WTC11 (cell line): ENCODE data around the gene COBL. TPM values are rescaled to one million over a fixed set of nuclear protein-coding genes. Genes with fewer than 3 reads are reported as not detected.

Source experiments
- ATAC-seq: fragments of 200-7000 bp; cut with Tn5 transposase; 2 replicates; pipeline ENCODE4 v1.10.0; 2021; ENCODE audit warnings: mild to moderate bottlenecking, moderate library complexity
- CTCF ChIA-PET: fragments of 300-600 bp; sonication (Branson Sonifier 250); formaldehyde crosslinking; loops from one replicate; lab custom pipeline; 2021; ENCODE audit warnings: antibody characterized with exemption; lab: Charles Lee
- POLR2A ChIA-PET: fragments of 350-600 bp; sonication (Branson Sonifier 250); formaldehyde crosslinking; loops from one replicate; lab custom pipeline; 2021; ENCODE audit warnings: antibody characterized with exemption; lab: Charles Lee
- DNase-seq: peaks from one replicate; pipeline ENCODE4 v3.0.0; 2021; ENCODE audit warnings: low spot score
- H3K27ac Mint-ChIP-seq: 2 replicates; pipeline ENCODE4 v1.8.0; 2021; ENCODE audit warnings: mixed read lengths
- H3K27me3 Mint-ChIP-seq: 2 replicates; pipeline ENCODE4 v1.8.0; 2021; ENCODE audit warnings: low read depth, mild to moderate bottlenecking, moderate library complexity, mixed read lengths
- H3K36me3 Mint-ChIP-seq: 2 replicates; pipeline ENCODE4 v1.8.0; 2021; ENCODE audit warnings: mixed read lengths
- H3K4me1 Mint-ChIP-seq: 2 replicates; pipeline ENCODE4 v1.8.0; 2022; ENCODE audit warnings: mixed read lengths
- H3K4me3 Mint-ChIP-seq: 2 replicates; pipeline ENCODE4 v1.8.0; 2021; ENCODE audit warnings: mild to moderate bottlenecking, moderate library complexity, mixed read lengths
- H3K9me3 Mint-ChIP-seq: 2 replicates; pipeline ENCODE4 v1.8.0; 2021; ENCODE audit warnings: mixed read lengths
- ESRRA ChIP-seq: sonication (generic); formaldehyde crosslinking; IDR thresholded peaks from 2 replicates; pipeline ENCODE4 v1.8.1; 2022; ENCODE audit warnings: mild to moderate bottlenecking, missing genetic modification reagents, borderline replicate concordance
- FOXK1 ChIP-seq: sonication (generic); formaldehyde crosslinking; IDR thresholded peaks from 2 replicates; pipeline ENCODE4 v1.8.0; 2022; ENCODE audit warnings: mild to moderate bottlenecking, moderate library complexity, missing genetic modification reagents
- MYBL2 ChIP-seq: sonication (generic); formaldehyde crosslinking; IDR thresholded peaks from 2 replicates; pipeline ENCODE4 v1.8.1; 2023; ENCODE audit warnings: mild to moderate bottlenecking, moderate library complexity, missing genetic modification reagents
- NFATC4 ChIP-seq: fragments of 250-450 bp; sonication (Bioruptor Pico); IDR thresholded peaks from 2 replicates; pipeline ENCODE4 v1.9.0; 2021; ENCODE audit warnings: mild to moderate bottlenecking
- NFE2L1 ChIP-seq: sonication (generic); formaldehyde crosslinking; IDR thresholded peaks from 2 replicates; pipeline ENCODE4 v1.8.1; 2023; ENCODE audit warnings: missing genetic modification reagents
- NFYB ChIP-seq: sonication (generic); formaldehyde crosslinking; conservative IDR thresholded peaks from 2 replicates; pipeline ENCODE4 v1.8.0; 2022; ENCODE audit warnings: low read depth, missing genetic modification reagents
- RELA ChIP-seq: sonication (generic); formaldehyde crosslinking; IDR thresholded peaks from 2 replicates; pipeline ENCODE4 v1.8.1; 2022; ENCODE audit warnings: missing genetic modification reagents, mild to moderate bottlenecking, borderline replicate concordance
- SP1 ChIP-seq: sonication (generic); formaldehyde crosslinking; conservative IDR thresholded peaks from 2 replicates; pipeline ENCODE4 v1.8.1; 2022; ENCODE audit warnings: missing genetic modification reagents
- ZNF219 ChIP-seq: sonication (generic); formaldehyde crosslinking; IDR thresholded peaks from 2 replicates; pipeline ENCODE4 v1.8.0; 2023; ENCODE audit warnings: missing genetic modification reagents, mild to moderate bottlenecking, borderline replicate concordance
- ZNF317 ChIP-seq: sonication (generic); formaldehyde crosslinking; IDR thresholded peaks from 2 replicates; pipeline ENCODE4 v1.8.1; 2023; ENCODE audit warnings: low read depth, mild to moderate bottlenecking, moderate library complexity, missing genetic modification reagents, borderline replicate concordance
- total RNA-seq: library from RNA; stranded (reverse); gene quantifications from 3 replicates; pipeline ENCODE4 v1.2.3, GENCODE V29; 2021
- TF ChIP-seq, protein P1 (sequence below): fragments of 250-450 bp; sonication (Bioruptor Pico); IDR thresholded peaks from 2 replicates; pipeline ENCODE4 v1.8.0; 2021; ENCODE audit warnings: mild to moderate bottlenecking
- TF ChIP-seq, protein P2 (sequence below): sonication (generic); formaldehyde crosslinking; IDR thresholded peaks from 2 replicates; pipeline ENCODE4 v1.8.1; 2023; ENCODE audit warnings: mild to moderate bottlenecking, missing genetic modification reagents, borderline replicate concordance
- TF ChIP-seq, protein P3 (sequence below): sonication (generic); formaldehyde crosslinking; IDR thresholded peaks from 2 replicates; pipeline ENCODE4 v1.8.1; 2022; ENCODE audit warnings: low read depth, missing genetic modification reagents, borderline replicate concordance
- TF ChIP-seq, protein P4 (sequence below): fragments of 200-600 bp; IDR thresholded peaks from 2 replicates; pipeline ENCODE4 v1.8.0; 2022; ENCODE audit warnings: antibody characterized with exemption
- TF ChIP-seq, protein P5 (sequence below): sonication (generic); formaldehyde crosslinking; IDR thresholded peaks from 2 replicates; pipeline ENCODE4 v1.8.1; 2022; ENCODE audit warnings: mild to moderate bottlenecking, moderate library complexity, missing genetic modification reagents
- TF ChIP-seq, protein P6 (sequence below): sonication (generic); formaldehyde crosslinking; IDR thresholded peaks from 2 replicates; pipeline ENCODE4 v1.8.0; 2023; ENCODE audit warnings: missing genetic modification reagents, mild to moderate bottlenecking, borderline replicate concordance

The COBL gene
- total RNA-seq, 1 experiment from 2014 or later = 36.5 TPM

DNA sequence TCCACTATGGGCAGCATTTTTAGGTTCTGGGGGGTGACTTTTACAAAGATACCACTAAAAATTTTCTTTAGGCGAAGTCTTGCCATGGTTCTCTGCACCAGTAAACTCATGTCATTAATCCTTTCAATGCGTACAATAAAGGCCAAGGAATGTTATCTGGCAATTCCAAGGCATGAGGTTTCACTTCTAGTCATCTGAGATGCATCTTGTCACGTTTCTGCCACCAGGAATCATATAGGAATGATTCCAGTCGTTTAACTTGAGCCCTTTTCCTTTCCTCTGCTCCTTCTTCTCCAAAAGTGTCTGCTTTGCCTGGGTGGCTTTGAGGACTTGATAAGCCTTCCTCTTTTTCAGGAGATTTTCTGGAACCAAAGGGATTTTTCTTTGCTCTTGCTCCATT is 56.8 kb downstream of the COBL start:
- Mint-ChIP-seq H3K36me3 (no peaks in the 10 kb centered on the region), H3K9me3 (no peaks in the 10 kb centered on the region), H3K27ac (no peak overlapping the region), H3K27me3 (no peaks in the 10 kb centered on the region), H3K4me1 (peaks cover 39% of the 10 kb centered on the region), H3K4me3 (no peak overlapping the region)
- ChIA-PET POLR2A (no interaction called here), CTCF (no interaction called here)
- ATAC-seq (no peak), DNase-seq (no peak)
- no peak for TF ChIP-seq ESRRA
- TF ChIP-seq, protein P1, sequence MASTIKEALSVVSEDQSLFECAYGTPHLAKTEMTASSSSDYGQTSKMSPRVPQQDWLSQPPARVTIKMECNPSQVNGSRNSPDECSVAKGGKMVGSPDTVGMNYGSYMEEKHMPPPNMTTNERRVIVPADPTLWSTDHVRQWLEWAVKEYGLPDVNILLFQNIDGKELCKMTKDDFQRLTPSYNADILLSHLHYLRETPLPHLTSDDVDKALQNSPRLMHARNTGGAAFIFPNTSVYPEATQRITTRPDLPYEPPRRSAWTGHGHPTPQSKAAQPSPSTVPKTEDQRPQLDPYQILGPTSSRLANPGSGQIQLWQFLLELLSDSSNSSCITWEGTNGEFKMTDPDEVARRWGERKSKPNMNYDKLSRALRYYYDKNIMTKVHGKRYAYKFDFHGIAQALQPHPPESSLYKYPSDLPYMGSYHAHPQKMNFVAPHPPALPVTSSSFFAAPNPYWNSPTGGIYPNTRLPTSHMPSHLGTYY = no peak
- TF ChIP-seq RELA = no peak

DNA sequence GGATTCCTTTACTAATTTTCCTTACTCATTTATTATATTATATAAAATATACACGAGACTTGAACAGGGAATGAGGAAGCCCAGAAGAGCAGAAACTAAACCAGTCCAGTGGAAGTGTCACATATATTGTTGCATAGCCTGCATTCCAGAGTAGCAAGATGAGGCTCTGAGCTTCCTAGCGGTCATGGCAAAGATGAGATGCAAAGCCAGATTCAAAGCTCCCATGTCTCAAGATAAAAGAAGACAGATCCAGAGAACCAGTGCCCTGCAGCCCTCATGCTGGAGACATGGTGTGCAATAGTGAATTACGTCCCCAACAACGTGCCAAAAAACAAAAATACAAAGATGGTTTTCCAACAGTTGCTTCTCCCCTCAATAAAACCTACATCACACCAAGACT is 59.7 kb downstream of the COBL start:
- TF ChIP-seq NFYB (no peak), ZNF317 (CRISPR knock-in tag) (no peak), NFE2L1 (CRISPR knock-in tag) (no peak), ESRRA (no peak), SP1 (CRISPR knock-in tag) (no peak), NFATC4 (no peak), FOXK1 (no peak), MYBL2 (no peak), ZNF219 (CRISPR knock-in tag) (no peak)
- TF ChIP-seq, protein P2, sequence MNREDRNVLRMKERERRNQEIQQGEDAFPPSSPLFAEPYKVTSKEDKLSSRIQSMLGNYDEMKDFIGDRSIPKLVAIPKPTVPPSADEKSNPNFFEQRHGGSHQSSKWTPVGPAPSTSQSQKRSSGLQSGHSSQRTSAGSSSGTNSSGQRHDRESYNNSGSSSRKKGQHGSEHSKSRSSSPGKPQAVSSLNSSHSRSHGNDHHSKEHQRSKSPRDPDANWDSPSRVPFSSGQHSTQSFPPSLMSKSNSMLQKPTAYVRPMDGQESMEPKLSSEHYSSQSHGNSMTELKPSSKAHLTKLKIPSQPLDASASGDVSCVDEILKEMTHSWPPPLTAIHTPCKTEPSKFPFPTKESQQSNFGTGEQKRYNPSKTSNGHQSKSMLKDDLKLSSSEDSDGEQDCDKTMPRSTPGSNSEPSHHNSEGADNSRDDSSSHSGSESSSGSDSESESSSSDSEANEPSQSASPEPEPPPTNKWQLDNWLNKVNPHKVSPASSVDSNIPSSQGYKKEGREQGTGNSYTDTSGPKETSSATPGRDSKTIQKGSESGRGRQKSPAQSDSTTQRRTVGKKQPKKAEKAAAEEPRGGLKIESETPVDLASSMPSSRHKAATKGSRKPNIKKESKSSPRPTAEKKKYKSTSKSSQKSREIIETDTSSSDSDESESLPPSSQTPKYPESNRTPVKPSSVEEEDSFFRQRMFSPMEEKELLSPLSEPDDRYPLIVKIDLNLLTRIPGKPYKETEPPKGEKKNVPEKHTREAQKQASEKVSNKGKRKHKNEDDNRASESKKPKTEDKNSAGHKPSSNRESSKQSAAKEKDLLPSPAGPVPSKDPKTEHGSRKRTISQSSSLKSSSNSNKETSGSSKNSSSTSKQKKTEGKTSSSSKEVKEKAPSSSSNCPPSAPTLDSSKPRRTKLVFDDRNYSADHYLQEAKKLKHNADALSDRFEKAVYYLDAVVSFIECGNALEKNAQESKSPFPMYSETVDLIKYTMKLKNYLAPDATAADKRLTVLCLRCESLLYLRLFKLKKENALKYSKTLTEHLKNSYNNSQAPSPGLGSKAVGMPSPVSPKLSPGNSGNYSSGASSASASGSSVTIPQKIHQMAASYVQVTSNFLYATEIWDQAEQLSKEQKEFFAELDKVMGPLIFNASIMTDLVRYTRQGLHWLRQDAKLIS (CRISPR knock-in tag) = no peak
- TF ChIP-seq, protein P3, sequence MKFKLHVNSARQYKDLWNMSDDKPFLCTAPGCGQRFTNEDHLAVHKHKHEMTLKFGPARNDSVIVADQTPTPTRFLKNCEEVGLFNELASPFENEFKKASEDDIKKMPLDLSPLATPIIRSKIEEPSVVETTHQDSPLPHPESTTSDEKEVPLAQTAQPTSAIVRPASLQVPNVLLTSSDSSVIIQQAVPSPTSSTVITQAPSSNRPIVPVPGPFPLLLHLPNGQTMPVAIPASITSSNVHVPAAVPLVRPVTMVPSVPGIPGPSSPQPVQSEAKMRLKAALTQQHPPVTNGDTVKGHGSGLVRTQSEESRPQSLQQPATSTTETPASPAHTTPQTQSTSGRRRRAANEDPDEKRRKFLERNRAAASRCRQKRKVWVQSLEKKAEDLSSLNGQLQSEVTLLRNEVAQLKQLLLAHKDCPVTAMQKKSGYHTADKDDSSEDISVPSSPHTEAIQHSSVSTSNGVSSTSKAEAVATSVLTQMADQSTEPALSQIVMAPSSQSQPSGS = no peak
- TF ChIP-seq, protein P4, sequence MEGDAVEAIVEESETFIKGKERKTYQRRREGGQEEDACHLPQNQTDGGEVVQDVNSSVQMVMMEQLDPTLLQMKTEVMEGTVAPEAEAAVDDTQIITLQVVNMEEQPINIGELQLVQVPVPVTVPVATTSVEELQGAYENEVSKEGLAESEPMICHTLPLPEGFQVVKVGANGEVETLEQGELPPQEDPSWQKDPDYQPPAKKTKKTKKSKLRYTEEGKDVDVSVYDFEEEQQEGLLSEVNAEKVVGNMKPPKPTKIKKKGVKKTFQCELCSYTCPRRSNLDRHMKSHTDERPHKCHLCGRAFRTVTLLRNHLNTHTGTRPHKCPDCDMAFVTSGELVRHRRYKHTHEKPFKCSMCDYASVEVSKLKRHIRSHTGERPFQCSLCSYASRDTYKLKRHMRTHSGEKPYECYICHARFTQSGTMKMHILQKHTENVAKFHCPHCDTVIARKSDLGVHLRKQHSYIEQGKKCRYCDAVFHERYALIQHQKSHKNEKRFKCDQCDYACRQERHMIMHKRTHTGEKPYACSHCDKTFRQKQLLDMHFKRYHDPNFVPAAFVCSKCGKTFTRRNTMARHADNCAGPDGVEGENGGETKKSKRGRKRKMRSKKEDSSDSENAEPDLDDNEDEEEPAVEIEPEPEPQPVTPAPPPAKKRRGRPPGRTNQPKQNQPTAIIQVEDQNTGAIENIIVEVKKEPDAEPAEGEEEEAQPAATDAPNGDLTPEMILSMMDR = no peak
- TF ChIP-seq, protein P5, sequence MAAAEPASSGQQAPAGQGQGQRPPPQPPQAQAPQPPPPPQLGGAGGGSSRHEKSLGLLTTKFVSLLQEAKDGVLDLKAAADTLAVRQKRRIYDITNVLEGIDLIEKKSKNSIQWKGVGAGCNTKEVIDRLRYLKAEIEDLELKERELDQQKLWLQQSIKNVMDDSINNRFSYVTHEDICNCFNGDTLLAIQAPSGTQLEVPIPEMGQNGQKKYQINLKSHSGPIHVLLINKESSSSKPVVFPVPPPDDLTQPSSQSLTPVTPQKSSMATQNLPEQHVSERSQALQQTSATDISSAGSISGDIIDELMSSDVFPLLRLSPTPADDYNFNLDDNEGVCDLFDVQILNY (CRISPR knock-in tag) = no peak
- TF ChIP-seq, protein P6, sequence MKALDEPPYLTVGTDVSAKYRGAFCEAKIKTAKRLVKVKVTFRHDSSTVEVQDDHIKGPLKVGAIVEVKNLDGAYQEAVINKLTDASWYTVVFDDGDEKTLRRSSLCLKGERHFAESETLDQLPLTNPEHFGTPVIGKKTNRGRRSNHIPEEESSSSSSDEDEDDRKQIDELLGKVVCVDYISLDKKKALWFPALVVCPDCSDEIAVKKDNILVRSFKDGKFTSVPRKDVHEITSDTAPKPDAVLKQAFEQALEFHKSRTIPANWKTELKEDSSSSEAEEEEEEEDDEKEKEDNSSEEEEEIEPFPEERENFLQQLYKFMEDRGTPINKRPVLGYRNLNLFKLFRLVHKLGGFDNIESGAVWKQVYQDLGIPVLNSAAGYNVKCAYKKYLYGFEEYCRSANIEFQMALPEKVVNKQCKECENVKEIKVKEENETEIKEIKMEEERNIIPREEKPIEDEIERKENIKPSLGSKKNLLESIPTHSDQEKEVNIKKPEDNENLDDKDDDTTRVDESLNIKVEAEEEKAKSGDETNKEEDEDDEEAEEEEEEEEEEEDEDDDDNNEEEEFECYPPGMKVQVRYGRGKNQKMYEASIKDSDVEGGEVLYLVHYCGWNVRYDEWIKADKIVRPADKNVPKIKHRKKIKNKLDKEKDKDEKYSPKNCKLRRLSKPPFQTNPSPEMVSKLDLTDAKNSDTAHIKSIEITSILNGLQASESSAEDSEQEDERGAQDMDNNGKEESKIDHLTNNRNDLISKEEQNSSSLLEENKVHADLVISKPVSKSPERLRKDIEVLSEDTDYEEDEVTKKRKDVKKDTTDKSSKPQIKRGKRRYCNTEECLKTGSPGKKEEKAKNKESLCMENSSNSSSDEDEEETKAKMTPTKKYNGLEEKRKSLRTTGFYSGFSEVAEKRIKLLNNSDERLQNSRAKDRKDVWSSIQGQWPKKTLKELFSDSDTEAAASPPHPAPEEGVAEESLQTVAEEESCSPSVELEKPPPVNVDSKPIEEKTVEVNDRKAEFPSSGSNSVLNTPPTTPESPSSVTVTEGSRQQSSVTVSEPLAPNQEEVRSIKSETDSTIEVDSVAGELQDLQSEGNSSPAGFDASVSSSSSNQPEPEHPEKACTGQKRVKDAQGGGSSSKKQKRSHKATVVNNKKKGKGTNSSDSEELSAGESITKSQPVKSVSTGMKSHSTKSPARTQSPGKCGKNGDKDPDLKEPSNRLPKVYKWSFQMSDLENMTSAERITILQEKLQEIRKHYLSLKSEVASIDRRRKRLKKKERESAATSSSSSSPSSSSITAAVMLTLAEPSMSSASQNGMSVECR (CRISPR knock-in tag) = no peak
- peaks cover 18% of the 10 kb centered on the region for H3K4me1 Mint-ChIP-seq
- no peak overlapping the region for H3K4me3 Mint-ChIP-seq
- ChIA-PET POLR2A (interaction anchor here (1.4 kb wide), 1 partner anchor 71 kb away, joined by 3 read pairs; no protein-coding TSS in a partner anchor), CTCF (interaction anchor here (0.9 to 3.3 kb wide), 6 partner anchors 13 to 113 kb away, joined by 3 to 17 read pairs (median 4); no protein-coding TSS in a partner anchor)
- DNase-seq (no peak), ATAC-seq (no peak)
- H3K36me3 Mint-ChIP-seq = no peaks in the 10 kb centered on the region
- no peaks in the 10 kb centered on the region for H3K9me3 Mint-ChIP-seq
- H3K27ac Mint-ChIP-seq = no peak overlapping the region
- no peaks in the 10 kb centered on the region for H3K27me3 Mint-ChIP-seq
